NCI-H128 (cell line): ENCODE data around the gene HPSE2.

ENCODE experiments used
- DNase-seq: peaks from one replicate; lab custom pipeline; 2025; ENCODE audit not compliant: unreplicated experiment; lab: John Stamatoyannopoulos, UW

HPSE2 gene

DNA sequence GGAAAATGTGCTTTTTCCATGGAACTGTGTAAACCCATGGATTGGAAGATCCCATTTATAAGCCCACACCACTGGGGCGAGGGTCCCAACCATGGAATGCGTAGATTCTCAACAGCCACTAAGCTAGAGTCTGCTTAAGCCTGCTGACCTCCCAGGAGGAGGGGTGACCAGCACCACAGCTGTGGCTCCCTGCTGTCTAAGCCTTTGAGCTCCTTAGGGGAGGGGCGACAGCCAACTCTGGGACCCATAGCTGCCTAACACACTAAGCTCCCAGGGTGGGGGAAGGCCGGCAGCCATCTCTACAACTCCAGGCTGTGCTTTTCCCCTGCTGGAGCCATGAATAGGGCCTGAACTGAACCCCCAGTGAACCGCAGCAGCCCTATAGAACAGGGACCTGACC lies 539.1 kb downstream of the HPSE2 start:
- no peak for DNase-seq

DNA sequence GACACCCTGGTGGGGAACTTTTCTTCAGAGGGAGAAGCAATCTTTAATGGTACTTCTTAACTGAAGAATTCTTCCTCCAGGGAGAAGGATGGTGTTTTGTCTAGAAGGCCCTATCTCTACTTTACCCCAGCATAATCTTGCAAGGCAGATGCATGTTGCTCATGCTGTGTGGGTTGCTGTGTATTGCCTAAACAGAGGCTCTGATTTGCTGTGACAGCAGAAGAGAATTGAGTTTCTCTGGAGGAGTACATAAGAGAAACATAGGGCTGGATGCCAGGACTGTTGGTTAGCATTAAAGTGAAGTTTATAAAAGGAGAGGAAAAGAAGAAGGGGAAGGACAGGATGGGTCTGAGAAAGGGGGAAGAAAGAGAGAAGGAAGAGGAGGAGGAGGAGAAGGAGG lies 540.8 kb downstream of the HPSE2 start:
- DNase-seq: no peak

DNA sequence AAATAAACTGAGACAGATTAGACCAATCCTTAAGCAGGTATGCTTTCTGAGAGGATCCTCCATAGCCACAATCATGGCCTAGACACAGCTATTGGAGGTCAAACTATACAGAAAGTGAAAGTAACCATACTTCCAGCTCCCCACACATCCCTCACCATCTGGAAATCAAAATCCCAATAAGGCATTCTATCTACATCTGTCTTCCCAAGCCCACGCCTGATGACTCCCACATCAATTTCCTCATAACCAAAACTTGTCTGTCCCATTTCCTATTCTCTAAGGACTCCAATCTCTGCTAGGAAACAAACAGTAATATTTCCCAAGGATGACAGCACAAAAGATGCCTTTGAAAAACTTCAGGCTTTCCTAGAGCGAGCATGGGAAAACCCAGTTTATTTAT lies 541.6 kb downstream of the HPSE2 start:
- no peak for DNase-seq

DNA sequence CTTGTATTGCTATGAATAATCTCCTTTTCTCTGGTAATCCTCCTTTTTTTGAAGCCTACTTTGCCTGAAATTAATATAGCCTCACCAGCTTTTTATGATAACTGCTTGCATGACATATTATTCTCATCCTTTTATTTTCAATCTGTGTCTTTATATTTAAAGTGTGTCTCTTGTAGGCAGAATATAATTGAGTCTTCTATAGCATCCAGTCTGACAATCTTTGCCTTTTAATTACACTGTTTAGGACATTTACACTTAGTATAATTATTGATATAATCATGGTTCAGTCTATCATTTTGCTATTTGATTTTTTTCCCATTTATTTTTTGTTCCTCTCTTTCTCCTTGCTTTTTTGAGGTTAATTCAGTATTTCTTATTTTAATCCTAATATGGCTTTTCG lies 548.0 kb downstream of the HPSE2 start:
- DNase-seq: no peak

DNA sequence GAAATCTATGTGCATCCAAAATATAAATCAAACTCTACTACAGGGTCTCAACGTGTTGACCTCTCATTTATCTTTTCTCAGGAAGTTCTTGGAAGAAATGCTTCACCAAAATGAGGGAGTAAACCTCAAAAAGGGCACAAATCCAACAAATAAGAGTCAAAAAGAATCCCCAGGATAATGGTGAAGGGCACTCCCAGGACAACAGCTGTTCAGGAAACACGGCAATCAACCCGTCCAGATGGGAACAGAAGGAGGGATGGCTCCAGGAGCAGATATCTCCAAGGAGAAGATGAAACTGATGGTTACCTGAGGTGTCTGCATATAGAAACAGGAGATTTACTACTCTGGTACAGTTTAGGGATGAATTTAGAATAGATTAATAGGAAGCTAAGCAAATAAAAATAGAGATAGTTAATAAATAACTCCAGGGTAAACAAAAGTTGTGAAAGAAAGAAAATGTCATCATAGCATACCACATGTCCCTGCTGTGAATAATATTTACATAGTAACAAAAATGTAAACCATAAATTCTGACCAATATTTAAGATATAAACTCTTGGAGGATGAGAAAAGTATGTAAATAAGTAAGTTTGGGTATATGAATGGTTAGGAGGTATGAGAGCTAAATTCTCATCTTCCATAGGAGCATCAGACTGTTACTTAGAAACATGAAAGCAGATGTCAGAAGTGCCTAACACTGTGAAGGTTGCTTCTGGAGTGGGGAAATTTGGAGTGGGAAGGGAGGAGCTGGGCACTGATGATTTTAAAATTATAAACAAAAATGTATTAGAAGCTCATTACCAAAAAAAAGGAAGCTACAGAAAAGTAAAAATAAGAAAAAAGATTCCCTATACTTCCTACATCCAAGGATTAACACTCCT lies 551.4 kb downstream of the HPSE2 start:
- DNase-seq: no peak

GRCh38 chr10:98676895-98677294 lies 558.8 kb downstream of the HPSE2 start:
- DNase-seq: no peak

GRCh38 chr10:98675902-98676301 lies 559.8 kb downstream of the HPSE2 start:
- DNase-seq: no peak

- peak; percentile 5 for DNase-seq
Measured at GRCh38 chr10:98673171-98673782, 562.4 kb downstream of the HPSE2 start.

DNA sequence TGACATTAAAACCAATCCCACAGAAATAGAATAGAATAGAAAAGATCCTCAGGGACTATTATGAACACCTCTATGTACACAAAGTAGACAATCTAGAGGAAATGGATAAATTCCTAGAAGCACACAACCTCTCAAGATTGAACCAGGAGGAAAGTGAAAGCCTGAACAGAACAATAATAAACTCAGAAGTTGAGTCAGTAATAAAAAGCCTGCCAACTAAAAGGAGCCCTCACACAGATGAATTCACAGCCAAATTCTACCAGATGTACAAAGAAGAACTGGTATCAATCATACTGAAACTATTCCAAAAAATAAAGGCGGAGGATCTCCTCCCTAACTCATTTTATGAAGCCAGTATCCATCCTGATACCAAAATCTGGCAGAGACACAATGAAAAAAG lies 568.6 kb downstream of the HPSE2 start:
- DNase-seq: no peak

DNA sequence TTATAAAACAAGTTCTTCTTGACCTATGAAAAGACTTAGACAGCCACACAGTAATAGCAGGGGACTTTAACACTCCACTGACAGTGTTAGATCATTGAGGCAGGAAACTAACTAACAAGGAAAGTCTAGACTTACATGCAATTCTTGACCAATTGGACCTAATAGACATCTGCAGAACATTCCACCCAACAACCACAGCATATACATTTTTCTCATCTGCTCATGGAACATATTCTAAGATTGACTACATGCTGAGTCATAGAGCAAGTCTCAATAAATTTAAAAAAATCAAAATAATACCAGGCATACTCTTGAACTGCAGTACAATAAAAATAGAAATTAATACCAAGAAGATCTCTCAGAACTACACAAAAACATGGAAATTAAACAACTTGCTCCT lies 569.4 kb downstream of the HPSE2 start:
- DNase-seq: no peak

DNA sequence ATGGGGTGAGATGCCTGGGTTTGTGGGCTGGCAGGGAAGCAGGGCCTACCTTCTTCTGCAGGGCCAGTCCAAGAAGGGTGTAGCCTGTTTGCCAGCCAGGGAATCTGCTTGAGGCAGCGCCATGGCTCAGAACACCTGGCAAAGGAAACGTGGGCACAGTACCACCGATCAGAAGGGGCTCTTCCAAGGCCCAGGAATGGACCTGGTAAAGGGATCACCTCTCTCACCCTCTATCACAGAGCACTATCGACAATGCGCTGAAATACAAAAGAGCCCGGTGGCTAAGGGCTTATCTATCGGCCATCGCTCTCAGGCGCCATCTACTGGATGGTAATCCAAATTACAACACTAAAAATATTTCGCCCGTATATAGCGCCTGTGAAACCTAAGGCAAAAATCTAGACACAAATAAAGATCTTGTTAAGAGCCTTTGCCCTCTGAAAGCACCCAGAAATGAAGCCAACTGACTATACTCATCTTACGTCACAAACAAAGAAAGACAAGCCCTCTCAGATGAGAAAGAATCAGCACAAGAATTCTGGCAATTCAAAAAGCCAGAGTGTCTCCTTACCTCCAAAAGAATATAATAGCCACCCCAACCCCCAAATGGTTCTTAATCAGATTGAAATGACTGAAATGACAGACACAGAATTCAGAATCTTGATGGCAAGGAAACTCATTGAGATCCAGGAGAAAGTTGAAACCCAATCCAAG lies 571.2 kb downstream of the HPSE2 start:
- DNase-seq: no peak

DNA sequence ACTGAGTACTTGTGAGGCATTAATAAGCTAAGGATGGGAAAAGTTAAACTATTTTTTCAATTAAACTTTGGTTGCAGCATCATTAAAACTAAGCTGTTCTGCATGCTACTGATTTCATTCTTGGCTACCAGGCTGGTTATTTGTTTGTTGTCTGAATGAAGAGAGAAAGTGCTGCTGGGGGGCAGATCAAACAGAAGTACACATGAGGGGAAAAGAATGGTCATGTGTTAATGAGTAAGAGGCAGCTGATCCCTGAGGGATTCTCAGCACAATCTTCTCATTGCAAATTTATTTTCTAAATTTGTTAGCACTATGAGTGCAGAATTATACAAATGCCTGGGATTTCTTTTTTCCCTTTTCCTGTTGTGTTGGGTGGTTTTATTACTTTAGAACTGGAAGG lies 575.7 kb downstream of the HPSE2 start:
- no peak for DNase-seq

DNA sequence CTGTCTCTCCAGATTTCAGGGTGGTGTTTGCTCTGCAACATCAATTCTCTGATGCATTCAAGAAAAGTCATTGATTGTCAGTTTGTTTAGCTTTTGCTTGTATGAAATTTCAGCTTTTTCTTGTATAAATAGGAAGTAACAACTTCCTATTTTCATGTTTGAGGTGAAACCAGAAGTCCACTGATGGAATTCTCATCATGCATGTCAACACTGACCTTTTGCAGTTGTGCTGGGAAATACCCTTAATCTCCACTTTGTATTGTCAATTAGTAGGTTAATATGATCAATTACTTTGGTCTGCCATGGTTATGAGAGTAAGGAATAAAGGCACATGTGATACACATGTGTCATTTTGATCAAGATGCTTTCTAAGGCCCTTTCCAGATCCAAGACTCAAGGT lies 580.2 kb downstream of the HPSE2 start:
- no peak for DNase-seq

DNA sequence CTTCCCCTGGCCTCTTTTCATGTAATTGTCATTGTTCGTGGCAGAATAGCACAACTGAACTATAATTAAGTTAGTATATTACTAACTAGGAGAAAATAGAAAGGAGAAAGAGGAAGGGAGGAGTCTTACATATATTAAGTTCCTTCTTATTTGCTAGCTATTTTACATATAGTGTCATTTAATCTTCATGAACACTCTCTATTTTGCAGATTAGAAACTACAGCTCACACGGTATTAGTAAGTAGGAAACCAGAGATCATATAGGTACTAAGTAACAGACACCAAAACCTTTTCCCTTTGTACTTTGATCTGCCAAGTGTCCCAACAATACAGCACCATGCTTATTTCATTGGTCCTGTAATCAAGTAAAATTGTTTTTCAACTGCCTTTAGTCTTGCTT lies 586.5 kb downstream of the HPSE2 start:
- DNase-seq: no peak

GRCh38 chr10:98646998-98647917 lies 588.4 kb downstream of the HPSE2 start:
- DNase-seq: no peak

DNA sequence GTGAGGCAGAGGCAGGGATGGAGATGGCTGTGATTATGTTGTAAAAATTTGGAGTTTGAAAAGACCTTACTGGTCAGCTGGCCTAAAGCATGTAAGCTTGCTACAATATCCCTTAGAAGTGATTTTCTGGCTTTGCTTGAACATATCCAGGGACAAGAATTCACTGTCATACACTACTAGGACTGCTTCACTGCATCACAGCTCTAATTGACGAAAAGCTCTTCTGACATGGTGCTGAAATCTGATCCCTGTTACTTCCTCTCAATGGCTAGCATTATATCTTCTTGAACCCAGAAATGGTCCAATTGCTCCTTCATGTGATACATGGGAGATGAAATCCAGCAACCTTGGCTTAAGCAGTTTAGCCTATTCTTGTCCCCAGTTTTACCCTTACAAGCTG lies 591.2 kb downstream of the HPSE2 start:
- DNase-seq: no peak

- no peak for DNase-seq
Measured at GRCh38 chr10:98642281-98642680, 593.4 kb downstream of the HPSE2 start.

DNA sequence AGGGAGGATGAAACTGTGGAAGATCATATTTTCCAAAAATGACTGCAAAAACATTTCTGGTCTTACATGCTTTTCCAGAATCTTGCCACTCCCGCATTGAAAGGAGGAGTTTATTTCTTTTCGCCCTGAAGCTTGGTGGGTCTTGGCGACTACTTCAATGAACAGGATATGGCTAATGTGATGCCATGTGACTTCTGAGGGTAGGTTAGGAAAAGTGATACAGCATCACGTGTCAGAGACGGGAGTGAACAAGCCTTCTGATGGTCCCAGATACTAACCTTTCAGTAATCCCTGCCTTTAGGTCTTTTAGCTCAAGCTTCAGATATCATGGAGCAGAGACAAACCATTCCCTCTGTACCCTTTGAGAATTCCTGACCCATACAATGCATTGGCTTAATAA lies 596.7 kb downstream of the HPSE2 start:
- no peak for DNase-seq

DNA sequence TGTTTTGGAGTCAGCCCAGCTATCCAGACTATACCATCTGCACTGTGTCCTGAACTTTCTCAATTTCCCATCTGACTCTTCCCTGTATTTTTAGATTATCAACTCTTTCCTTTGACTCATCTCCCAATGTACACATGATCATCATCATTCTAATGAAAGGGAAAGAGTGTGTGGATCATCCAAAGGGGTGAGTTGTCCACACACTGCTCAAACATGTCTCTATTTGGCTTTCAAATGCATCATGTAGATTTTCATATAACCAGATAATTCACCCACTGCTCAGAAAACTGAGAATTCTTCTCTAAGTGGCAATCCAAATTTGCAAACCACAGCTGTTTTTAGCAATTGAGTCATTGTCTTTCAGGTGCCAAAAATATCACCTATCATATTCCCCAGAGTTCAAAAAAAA lies 598.7 kb downstream of the HPSE2 start:
- DNase-seq: no peak

- DNase-seq: no peak
Measured at GRCh38 chr10:98632456-98633150, 603.0 kb downstream of the HPSE2 start.
